GM18868 (cell line): ENCODE results near the gene SERINC5.
"Not testable (repeated sequence)": the region's sequence is repeated elsewhere in the genome, so short reads cannot be mapped to it uniquely, and the experiment has no call there.

Experiments
- ATAC-seq: cut with Tn5 transposase; IDR thresholded peaks from one replicate; pipeline ENCODE4 v1.9.1; 2021; ENCODE audit warnings: mild to moderate bottlenecking, moderate library complexity; ENCODE audit not compliant: unreplicated experiment

The SERINC5 gene

GRCh38 chr5:80255811-80256712 is at the start of gene SERINC5:
Gene SERINC5, minus strand, starts transcription at chr5:80256048. Its CDS starts 126 bp downstream, at chr5:80255922.
- peak; percentile 84 for ATAC-seq

DNA sequence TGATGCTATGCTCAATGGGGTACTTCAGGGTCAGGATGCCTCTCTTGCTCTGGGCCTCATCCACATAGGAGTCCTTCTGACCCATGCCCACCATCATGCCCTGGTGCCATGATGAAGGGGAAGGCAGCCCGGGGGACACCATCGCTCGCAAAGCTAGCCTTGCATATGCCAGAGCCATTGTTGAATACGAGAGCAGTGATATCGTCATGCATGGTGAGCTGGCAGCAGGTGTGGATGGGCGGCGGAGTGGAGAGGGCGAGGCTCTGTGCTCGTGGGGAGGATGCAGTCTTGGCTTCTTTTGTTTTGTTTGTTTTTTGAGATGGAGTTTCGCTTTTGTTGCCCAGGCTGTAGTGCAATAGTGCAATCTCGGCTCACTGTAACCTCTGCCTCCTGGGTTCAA is 46.8 kb upstream of the SERINC5 start:
- ATAC-seq: no peak

GRCh38 chr5:80301342-80301741 is 45.5 kb upstream of the SERINC5 start:
- ATAC-seq: not testable (repeated sequence)

DNA sequence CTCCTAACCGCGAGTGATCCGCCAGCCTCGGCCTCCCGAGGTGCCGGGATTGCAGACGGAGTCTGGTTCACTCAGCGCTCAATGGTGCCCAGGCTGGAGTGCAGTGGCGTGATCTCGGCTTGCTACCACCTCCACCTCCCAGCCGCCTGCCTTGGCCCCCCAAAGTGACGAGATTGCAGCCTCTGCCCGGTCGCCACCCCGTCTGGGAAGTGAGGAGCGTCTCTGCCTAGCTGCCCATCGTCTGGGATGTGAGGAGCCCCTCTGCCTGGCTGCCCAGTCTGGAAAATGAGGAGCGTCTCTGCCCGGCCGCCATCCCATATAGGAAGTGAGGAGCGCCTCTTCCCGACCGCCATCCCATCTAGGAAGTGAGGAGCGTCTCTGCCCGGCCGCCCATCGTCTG is 44.9 kb upstream of the SERINC5 start:
- not testable (repeated sequence) for ATAC-seq

DNA sequence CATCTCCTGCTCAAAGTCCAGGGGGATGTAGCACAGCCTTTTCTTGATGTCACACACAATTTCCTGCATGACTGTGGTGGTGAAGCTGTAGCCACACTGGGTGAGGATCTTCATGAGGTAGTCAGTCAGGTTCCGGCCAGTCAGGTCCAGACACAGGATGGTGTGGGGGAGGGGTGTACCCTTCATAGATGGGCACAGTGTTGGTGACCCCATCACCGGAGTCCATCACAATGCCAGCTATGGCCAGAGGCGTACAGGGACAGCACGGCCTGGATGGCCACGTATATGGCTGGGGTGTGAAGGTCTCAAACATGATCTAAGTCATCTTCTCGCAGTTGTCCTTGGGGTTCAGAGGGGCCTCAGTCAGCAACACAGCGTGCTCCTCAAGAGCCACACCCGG is 44.3 kb upstream of the SERINC5 start:
- ATAC-seq: no peak

- ATAC-seq: no peak
Measured at GRCh38 chr5:80299601-80300000, 43.8 kb upstream of the SERINC5 start.

GRCh38 chr5:80296121-80296520 is 40.3 kb upstream of the SERINC5 start:
- no peak for ATAC-seq

DNA sequence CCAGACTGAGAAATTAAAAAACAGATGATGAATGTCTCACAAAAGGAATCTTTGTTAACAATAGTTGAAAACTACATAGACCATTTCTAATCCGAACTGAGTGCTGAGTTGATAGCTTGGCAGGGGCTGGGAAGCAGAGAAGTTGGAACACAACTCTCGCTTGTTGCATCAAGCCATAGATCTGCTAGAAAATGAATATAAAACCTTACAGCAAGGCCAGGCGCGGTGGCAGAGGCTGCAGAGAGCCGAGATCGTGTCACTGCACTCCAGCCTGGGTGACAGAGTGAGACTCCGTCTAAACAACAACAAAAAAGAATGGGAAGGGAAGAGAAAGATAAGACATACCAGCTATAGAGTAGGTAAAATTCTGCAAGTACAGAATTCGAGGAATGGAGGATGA is 35.9 kb upstream of the SERINC5 start:
- ATAC-seq: no peak

DNA sequence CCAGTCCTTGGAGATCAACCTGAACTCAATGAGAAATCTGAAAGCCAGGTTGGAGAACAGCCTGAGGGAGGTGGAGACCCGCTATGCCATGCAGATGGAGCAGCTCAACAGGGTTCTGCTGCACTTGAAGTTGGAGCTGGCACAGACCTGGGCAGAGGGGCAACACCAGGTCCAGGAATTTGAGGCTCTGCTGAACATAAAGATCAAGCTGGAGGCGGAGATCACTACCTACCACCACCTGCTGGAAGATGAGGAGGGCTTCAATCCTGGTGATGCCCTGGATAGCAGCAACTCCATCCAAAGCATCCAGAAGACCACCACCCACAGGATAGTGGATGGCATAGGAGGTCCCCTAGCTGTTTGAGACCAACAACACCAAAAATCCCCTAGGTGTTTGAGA is 33.5 kb upstream of the SERINC5 start:
- ATAC-seq: no peak

DNA sequence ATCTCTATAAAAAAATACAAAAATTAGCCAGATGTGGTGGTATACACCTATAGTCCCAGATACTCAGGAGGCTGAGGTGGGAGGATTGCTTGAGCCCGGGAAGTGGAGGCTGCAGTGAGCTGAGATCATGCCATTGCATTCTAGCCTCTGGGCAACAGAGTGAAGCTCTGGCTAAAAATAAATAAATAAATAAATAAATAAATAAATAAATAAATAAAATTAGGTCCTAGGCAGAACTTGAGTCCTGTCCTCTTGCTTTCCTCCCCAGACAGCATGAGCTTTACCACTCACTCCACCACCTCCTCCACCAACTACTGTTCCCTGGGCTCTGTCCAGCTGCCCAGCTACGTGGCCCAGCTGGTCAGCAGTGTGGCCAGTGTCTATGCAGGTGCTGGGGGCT is 32.3 kb upstream of the SERINC5 start:
- no peak for ATAC-seq

DNA sequence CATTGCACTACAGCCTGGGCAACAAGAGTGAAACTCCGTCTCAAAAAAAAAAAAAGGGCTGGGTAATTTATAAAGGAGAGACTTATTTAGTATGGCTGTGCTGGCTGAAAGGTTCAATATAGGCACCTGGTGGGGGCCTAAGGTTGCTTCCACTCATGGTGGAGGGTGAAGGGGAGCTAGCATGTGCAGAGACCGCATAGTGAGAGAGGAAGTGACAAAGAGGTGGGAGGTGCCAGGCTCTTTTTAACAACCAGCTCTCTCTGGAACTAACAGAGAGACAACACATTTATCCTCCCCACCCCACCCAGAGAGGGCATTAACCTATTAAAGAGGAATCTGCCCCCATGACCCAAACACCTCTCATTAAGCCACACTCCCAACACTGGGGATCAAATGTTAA is 28.9 kb upstream of the SERINC5 start:
- ATAC-seq: no peak

DNA sequence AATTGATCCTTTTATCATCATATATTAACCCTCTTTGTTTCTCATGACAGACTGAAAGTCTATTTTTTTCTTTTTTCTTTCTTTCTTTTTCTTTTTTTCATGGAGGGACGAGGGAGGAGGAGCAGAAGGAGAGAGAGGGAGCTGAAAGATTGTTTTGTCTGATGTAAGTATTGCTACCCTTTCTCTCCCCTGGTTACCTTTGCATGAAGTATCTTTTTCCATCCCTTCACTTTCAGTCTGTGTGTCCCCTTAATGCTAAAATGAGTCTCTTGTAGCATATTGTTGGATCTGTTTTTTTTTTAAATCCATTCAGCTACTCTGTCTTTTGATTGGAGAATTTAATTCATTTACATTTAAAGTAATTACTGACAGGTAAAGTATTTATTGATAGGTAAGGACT is 27.5 kb upstream of the SERINC5 start:
- ATAC-seq: no peak

- no peak for ATAC-seq
Measured at GRCh38 chr5:80282054-80282453, 26.2 kb upstream of the SERINC5 start.

DNA sequence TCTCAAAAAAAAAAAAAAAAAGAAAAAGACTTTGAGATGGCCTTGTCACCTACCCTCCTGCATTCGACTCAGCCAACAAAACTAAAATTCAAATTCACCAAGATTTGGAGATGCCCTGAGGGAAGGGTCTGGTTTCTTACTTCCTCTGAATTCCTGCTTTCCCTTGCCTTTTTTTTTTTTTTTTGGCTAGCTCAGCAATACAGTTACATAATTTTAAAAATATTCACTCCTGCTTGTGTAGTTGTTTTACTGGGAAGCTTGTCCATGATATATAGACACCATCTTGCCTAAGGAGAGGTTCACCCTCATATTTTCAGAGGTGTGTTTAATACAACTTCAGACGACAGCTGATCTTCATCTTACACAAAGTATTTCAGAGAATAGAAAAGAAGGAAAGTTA is 21.3 kb upstream of the SERINC5 start:
- no peak for ATAC-seq

DNA sequence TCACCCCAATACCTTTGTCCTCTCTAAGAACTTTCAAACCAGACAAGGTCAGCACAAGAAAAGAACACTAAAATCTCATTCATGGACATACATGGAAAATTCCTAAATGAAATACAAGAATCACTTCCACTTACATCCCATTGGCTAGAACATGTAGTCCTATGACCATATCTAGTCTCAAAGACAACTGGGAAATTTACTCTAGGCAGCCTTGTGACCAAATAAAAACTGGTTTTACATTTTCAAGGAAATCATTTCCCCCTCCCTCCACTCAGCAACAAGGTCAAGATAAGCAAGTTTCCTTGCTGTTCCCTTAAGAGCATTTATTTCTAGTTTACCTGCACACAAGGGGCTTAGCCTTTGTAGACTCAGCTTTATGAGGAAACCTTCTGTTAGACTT is 20.3 kb upstream of the SERINC5 start:
- no peak for ATAC-seq

DNA sequence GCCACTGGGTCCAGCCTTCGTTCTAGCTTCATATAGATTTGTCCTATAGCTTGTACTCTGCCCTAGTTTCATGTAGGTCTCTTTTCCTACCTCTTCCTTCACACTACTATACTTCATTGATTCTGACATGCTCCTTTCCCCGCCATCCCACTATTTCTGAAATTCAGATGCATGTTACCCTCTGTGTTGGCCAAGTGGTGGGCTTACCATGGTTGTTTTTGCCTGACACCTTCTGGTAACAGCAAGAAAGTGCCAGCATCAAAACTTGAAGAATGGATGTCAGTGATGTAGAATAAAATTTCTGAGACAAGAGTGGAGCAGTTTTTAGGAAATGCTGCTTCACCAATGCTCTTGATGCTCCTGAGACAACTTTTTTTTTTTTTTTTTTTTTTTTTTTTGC is 19.5 kb upstream of the SERINC5 start:
- no peak for ATAC-seq

- ATAC-seq: not testable (repeated sequence)
Measured at GRCh38 chr5:80270543-80270942, 14.7 kb upstream of the SERINC5 start.

DNA sequence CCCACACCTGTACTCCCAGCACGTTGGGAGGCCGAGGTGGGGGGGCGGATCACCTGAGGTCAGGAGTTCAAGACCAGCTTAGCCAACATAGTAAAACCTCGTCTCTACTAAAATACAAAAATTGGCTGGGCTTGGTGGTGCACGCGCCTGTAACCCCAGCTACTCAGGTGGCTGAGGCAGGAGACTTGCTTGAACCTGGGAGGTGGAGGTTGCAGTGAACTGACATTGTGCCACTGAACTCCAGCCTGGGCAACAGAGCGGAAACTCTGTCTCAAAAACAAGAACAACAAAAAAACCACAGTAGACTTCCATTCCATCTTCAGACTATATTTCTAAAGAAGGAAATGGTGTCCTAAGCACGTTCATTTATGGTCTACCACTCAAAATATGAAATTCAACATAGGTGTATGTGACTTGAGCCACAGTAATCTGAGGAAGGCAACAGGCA is 14.2 kb upstream of the SERINC5 start:
- no peak for ATAC-seq

- no peak for ATAC-seq
Measured at GRCh38 chr5:80268916-80269315, 13.1 kb upstream of the SERINC5 start.

DNA sequence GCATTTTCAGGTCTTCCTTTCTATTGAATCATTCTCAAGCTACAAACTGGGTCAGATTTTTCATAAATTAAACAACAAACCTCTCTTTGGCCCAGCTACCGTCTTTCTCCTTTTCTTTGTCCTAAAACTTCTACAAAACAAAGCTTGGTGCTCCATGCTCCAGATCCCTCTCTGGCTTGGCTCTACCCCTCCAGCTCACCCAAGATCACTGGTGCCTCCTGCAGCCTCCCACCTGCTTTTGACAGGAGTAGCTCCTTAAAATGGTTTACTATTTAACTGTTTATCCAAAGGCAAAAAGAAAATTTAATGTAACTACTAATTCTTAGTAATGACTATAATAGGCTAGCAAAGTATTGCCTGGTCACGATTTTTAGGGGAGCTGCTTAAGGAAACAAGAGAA is 10.7 kb upstream of the SERINC5 start:
- ATAC-seq: no peak

DNA sequence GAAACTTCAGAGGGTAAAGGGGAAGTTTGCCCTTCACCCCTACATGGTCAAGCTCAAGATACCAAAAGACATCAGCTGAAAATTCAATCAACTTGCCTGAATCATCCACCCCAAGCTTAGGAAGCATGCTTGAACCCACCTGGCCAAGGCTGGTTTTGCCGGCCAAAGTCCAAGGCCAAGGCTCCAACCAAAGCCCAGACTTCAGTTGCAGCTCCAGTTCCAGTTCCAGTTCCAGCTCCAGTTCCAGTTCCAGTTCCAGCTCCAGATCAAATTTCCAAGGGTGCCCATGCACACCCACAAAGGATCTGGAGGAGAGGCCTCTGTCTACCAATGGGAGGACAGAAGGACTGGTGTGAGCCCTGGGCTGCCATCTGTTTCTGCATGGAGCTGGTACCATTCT is 4.6 kb upstream of the SERINC5 start:
- ATAC-seq: no peak

GRCh38 chr5:80259511-80260203 is 3.8 kb upstream of the SERINC5 start:
- no peak for ATAC-seq
